Measurements from ENCODE around the gene PPM1N. TPM values are rescaled to one million over a fixed set of nuclear protein-coding genes. Genes with fewer than 3 reads are reported as not detected.

PPM1N gene
- total and polyA plus RNA-seq, 8 donors: 0.22 to 2.1 (median 0.32) TPM

GRCh38 chr19:45472563-45473366, 25.5 kb upstream of the PPM1N start:
- intact Hi-C loops (cut with DNase I): loop anchor here in 1 of 3 donors (5.0 kb wide), 1 partner anchor 35 kb away; no protein-coding TSS in a partner anchor
- no peak for ATAC-seq
- no peak overlapping the region for H3K27ac ChIP-seq
- DNase-seq: no peak
- H3K36me3 ChIP-seq: no peaks in the 10 kb centered on the region
- no peaks in the 10 kb centered on the region for H3K27me3 ChIP-seq
- TF ChIP-seq CTCF (IDR thresholded peaks at IDR 0.05): no peak
- H3K4me1 ChIP-seq: peaks cover 0 to 13% (median 9%) of the 10 kb centered on the region in 3 donors
- 21 to 23% methylated on average over 40 to 44 of the region's 44 CpGs for WGBS, 2 donors
- H3K4me3 ChIP-seq: no peak overlapping the region
- no peak for FAIRE-seq
- no peaks in the 10 kb centered on the region for H3K9me3 ChIP-seq

- DNase-seq (no peak), ATAC-seq (no peak), FAIRE-seq (no peak)
- no peak overlapping the region for H3K27ac ChIP-seq
- peaks cover 0 to 13% (median 4%) of the 10 kb centered on the region in 3 donors for H3K4me1 ChIP-seq
- intact Hi-C loops (cut with DNase I): loop anchor here in 1 of 3 donors (5.0 kb wide), 1 partner anchor 36 kb away; no protein-coding TSS in a partner anchor
- H3K9me3 ChIP-seq: no peaks in the 10 kb centered on the region
- 14 to 23% methylated on average over 5 of the region's 5 CpGs for WGBS, 2 donors
- no peak overlapping the region for H3K4me3 ChIP-seq
- H3K36me3 ChIP-seq: no peaks in the 10 kb centered on the region
- TF ChIP-seq CTCF (IDR thresholded peaks at IDR 0.05): no peak
- no peaks in the 10 kb centered on the region for H3K27me3 ChIP-seq
These were observed 24.9 kb upstream of the PPM1N start for GRCh38 chr19:45473367-45473681.

GRCh38 chr19:45473682-45474605, 24.3 kb upstream of the PPM1N start:
- no peak for FAIRE-seq

More at GRCh38 chr19:45473682-45474605, 24.3 kb upstream of the PPM1N start:
- ATAC-seq (no peak), DNase-seq (peak in 1 of 6 donors; percentile 16)
- Histone ChIP-seq H3K27me3 (no peaks in the 10 kb centered on the region), H3K27ac (no peak overlapping the region), H3K4me3 (no peak overlapping the region), H3K9me3 (no peaks in the 10 kb centered on the region), H3K36me3 (no peaks in the 10 kb centered on the region), H3K4me1 (peaks cover 0 to 10% (median 0%) of the 10 kb centered on the region in 3 donors)
- no peak for TF ChIP-seq CTCF (IDR thresholded peaks at IDR 0.05)
- WGBS, 2 donors: 49 to 56% methylated on average over 27 of the region's 27 CpGs
- intact Hi-C loops (cut with DNase I): loop anchor here in 1 of 3 donors (5.0 kb wide), 1 partner anchor 37 kb away; no protein-coding TSS in a partner anchor

Measured in pancreas (tissue), 10 donors.